HG03039 (cell line): Measurements from ENCODE around the gene AGT.
"Not testable (repeated sequence)": the region's sequence is repeated elsewhere in the genome, so short reads cannot be mapped to it uniquely, and the experiment has no call there.

ENCODE experiments used
- ATAC-seq: cut with Tn5 transposase; IDR thresholded peaks from one replicate; pipeline ENCODE4 v1.9.1; 2021; ENCODE audit warnings: mild to moderate bottlenecking, moderate library complexity; ENCODE audit not compliant: unreplicated experiment

AGT gene

DNA sequence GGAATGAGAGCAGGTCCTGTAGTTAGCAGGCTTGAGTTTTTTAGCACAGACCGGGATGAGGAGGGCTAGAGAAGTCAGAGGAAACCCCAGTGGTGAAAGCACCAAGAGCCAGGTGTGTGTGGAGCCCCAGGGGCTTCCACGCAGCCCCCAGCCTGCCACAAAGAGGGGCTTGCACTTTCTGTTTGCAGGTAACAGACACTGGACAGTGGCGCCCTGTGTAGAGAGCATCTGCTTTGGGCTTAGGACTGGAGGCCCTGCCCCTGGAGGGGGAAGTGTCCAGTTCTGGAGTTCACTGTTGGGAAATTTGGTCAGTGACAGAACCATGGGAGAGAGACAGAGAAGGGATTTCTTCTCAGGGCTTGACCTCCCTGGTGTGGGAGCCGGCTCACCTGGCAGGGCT is 19.5 kb downstream of the AGT start:
- no peak for ATAC-seq

GRCh38 chr1:230693777-230694176 is 20.1 kb downstream of the AGT start:
- no peak for ATAC-seq

GRCh38 chr1:230693221-230693620 is 20.7 kb downstream of the AGT start:
- ATAC-seq, result no peak

- ATAC-seq, result no peak
Observed at GRCh38 chr1:230691615-230692014, 22.3 kb downstream of the AGT start.

DNA sequence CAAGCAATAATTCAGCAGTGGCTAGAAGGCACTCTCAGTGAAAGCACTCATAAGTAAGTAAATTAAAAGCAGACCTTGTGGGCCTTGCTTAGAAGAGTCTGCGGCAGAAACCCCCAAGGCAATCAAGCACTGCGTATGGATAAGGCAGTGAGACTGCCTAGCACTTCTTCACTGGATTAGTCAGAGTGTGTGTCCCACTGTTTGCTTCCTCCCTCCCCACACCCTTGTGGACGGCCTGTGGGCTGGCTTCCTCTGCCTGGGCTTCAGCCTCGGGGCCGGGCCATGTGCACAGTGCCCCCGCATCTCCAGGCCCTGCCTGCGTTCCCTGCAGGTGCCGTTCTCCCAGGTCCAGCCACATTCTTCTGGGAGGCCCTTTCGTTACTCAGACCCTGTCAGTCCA is 23.8 kb downstream of the AGT start:
- no peak for ATAC-seq

GRCh38 chr1:230686747-230687146 is 27.2 kb downstream of the AGT start:
- ATAC-seq, result no peak

GRCh38 chr1:230684998-230685397 is 28.9 kb downstream of the AGT start:
- ATAC-seq, result no peak

DNA sequence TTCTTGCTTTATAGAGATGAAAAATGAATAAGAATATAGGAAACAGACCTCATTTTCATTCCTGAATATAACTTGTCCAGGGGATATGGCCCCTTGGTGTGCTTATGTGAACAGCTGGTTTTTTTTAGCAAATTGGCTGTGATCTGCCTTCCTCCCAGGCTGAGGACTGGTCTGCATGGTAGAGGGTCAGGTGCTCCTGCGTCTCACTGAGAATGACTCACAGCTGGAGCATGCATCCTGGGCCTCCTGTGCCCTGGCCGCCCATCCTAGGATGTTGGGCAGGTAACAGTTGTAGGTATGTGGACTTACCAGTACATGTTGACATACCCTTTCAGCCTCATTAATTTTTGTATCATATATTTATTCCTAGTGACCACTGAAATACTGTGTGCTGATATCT is 29.8 kb downstream of the AGT start:
- ATAC-seq, result no peak

DNA sequence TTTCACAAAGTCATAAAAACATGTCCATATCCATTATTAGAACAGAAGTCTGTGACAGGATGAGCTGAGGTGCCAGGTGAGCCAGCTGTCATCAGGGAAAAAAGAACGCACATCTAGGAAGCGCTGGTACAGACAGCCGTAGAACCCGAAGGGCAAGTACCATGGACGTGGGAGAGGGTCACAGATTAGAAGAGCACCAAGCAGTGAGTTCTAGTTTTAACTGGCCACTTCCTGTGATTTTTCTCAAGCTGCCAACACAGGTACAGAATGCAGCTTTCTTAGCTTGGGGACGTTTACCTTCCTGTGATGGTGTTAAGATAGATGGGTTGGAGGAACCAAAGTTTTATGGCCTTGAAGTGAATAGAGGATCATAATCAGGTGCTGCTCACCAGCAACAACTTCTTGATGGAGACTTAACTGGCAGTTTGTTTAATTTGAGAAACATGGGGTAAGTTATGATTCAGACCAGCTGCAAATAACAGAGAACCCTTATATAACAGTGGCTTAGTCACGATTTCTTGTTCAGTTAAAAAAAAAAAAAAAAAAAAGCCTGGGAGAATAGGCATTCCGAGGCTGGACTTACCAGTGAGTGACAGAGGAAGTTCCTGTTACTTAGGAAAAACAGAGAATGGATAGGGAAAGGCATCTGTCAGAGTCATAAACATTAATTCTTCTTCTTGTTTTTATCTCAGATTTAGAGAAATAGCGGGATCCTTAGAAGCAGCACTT is 30.9 kb downstream of the AGT start:
- no peak for ATAC-seq

DNA sequence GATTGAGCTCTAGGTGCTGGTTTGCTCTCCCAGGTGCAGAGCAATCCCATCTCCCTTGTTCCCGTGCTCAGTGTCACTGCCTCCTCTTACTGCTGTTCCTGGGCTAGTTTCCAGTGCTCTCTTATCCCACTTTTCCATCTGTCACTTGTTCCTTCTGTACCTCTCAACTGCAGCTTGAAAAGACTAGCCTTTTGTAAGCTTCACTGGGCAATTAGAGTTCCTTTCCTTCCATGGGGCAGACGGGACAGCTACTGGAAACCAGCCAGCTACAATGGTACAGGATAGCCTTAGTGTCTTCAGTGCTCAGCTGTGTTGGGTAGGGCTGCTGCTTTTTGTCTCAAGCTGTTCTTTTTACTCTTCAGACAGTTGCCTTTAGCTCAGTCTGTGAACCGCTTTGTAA is 31.6 kb downstream of the AGT start:
- no peak for ATAC-seq

DNA sequence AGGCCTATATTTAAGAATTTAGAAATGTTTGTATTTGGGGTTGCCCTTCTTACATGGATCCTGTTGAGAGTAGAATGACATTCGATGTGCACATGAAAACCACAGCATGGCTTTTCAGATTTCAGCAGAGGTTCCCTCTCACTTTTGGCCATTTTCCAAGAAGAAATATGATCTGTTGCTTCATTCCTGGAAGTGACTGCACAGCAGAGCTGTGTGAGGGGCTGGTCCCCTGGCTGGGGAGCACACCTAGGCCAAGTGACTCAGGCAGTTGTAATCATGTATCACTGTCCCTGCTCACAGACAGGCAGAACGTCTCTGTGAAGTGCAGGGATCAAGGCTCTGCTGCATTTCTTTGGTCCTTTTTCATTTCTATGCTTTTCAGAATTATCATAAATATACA is 32.3 kb downstream of the AGT start:
- ATAC-seq, result no peak

GRCh38 chr1:230680300-230681025 is 33.5 kb downstream of the AGT start:
- ATAC-seq, result no peak

DNA sequence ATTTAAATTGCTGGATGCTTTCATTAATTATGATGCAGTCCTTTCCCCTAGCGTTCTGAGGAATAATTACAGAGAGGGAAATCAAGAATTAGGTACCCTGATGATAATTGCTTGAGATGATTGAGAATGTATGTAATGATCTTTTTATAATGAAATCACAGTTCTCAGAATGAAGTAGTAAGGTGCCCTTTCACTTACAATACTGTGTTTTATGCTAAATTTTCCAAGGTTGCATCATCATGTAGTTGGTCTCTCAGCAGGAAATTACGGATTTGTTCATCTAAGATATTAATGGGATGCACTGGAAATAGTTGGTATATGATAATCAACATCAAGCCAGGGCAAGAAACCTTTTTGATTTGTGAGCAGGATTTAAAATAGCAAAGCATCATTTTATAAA is 34.1 kb downstream of the AGT start:
- ATAC-seq, result no peak

- ATAC-seq, result no peak
Observed at GRCh38 chr1:230679192-230679591, 34.7 kb downstream of the AGT start.

DNA sequence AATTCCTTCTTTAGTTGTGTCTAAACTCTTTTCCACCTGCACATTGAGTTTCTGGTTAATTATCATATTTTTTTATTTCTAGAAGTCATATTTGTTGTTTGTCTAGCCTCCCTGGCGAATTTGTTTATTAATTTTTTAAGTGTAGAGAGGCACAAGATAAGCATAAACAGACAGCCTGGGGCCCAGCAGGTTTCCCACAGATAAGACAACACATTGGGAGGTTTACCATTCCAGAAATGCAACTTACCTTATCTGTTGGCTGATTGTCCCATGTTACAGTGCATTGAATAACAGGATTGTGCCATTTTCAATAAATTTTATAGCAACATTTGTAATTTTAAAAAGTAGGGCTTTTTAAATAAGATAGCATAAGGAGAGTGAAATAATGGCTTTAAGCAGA is 36.7 kb downstream of the AGT start:
- ATAC-seq, result no peak

DNA sequence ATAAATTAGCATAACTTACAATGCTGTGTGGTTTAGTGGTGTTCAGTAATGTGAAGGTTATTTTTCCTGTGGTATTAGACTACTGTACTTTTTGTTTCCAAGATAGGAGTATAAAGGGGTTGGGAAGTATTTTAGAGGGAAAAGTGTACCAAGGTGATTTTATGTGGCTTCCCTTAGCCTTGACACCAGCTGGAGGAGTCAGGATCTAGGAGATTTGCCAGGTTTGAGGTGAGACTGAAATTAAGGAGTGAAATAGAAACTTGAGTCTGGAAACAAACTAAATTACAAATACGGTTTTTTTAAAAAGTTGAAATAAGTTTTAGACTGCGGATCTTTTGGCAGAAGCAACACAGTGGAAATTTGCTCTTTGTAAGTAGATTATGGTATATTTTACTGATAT is 39.3 kb downstream of the AGT start:
- no peak for ATAC-seq

DNA sequence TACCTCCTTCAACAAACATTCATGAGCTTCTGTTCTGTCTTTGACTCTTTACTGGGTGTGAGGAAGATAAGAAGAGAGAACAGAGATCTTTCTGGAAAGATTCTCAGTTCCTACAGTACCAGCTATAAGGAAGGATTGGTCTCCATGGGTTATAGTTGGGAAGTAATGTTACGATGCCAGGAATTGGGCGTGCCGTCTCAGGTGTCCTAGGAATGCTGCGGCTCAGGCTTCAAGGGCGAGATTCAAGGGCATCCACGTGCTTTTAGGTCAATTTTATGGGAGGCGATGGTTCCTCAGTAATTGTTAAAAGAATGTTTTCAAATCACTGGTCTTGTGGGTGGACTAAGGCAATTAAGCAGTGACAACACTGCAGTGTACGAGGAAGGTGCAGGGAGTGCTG is 44.4 kb downstream of the AGT start:
- no peak for ATAC-seq

DNA sequence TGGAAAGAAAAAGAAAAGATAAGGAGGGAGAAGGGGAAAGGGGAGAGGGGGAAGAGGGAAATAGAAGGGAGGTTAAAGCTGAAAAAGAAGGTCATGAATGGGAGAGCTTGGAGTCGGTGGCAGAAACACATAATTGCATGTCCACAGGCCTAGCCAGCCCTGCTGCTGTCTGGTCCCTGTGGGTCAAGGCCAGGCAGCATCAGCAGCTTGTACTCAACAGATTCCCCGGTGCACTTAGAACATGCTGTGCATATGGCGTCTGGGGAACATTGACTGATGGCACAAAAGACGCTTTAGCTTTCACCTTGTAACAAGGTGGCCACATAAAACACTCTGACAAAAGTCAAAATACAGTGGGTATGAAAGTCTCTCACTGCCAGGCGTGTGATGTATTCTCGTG is 45.7 kb downstream of the AGT start:
- ATAC-seq, result no peak

GRCh38 chr1:230661976-230662375 is 51.9 kb downstream of the AGT start:
- no peak for ATAC-seq

DNA sequence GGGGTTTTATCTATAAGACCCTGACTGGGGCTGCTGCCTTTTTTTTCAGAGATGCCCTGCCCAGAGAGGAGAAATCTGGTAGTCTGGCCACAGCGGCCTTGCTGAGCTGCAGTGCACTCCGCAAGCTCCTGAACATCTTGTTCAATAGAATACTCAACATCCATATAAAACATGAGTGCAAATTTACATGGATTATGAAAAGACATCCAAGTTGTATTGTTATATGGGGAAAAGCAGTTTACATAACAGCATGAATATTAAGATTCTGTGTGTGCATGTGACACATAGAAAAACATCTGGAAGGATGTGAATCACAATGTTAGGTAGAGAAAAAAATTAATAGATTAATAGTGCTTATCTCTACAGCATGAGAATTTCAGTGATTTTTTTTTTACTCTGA is 55.2 kb downstream of the AGT start:
- ATAC-seq, result no peak

- ATAC-seq, result not testable (repeated sequence)
Observed at GRCh38 chr1:230658103-230658502, 55.8 kb downstream of the AGT start.

DNA sequence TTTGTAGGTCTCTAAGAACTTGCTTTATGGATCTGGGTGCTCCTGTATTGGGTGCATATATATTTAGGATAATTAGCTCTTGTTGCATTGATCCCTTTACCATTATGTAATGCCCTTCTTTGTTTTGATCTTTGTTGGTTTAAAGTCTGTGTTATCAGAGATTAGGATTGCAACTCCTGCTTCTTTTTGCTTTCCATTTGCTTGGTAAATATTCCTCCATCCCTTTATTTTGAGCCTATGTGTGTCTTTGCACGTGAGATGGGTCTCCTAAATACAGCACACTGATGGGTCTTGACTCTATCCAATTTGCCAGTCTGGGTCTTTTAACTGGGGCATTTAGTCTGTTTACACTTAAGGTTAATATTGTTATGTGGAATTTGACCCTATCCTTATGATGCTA is 57.2 kb downstream of the AGT start:
- ATAC-seq, result not testable (repeated sequence)
